ENCODE results near the gene RPRD2.

- no peak for TF ChIP-seq POLR2AphosphoS5 (IDR thresholded peaks at IDR 0.05)
- TF ChIP-seq CTCF (IDR thresholded peaks at IDR 0.05), result no peak
Measured at GRCh38 chr1:150487763-150488115, 123.8 kb downstream of the RPRD2 start.

All from sigmoid colon (tissue), 4 donors.